Calu3 (cell line): Measurements from ENCODE around the gene PIR. TPM values are rescaled to one million over a fixed set of nuclear protein-coding genes. Genes with fewer than 3 reads are reported as not detected.
A peak's percentile ranks its signal among the peaks of the same experiment; 100 is the strongest.

ENCODE experiments used
- Bru-seq: library from RNA; stranded (reverse); fragments of 400-500 nt; gene quantifications from one replicate; lab custom pipeline; 2021; lab: Mats Ljungman, UMichigan
- BruChase-seq, 2 experiments: library from RNA; stranded (reverse); fragments of 400-500 nt; gene quantifications; one replicate each; lab custom pipeline; 2021; lab: Mats Ljungman, UMichigan
- BruUV-seq: library from RNA; stranded (reverse); fragments of 400-500 nt; replicated peaks from 2 replicates; lab custom pipeline; 2021; lab: Mats Ljungman, UMichigan
- CTCF ChIA-PET: fragments of 300-600 bp; sonication (Branson Sonifier 250); formaldehyde crosslinking; loops from one replicate; lab custom pipeline; 2022; ENCODE audit warnings: antibody characterized with exemption; lab: Charles Lee
- DNase-seq: peaks from one replicate; pipeline ENCODE4 v3.0.0; 2022
- H3K27ac Mint-ChIP-seq: one replicate; pipeline ENCODE4 v1.8.0; 2022; ENCODE audit warnings: mixed read lengths; ENCODE audit not compliant: unreplicated experiment
- H3K27me3 Mint-ChIP-seq: one replicate; pipeline ENCODE4 v1.8.0; 2022; ENCODE audit warnings: mixed read lengths; ENCODE audit not compliant: unreplicated experiment
- H3K36me3 Mint-ChIP-seq: one replicate; pipeline ENCODE4 v1.8.0; 2022; ENCODE audit warnings: mild to moderate bottlenecking, moderate library complexity, mixed read lengths; ENCODE audit not compliant: insufficient read depth, unreplicated experiment
- H3K4me1 Mint-ChIP-seq: one replicate; pipeline ENCODE4 v1.8.0; 2022; ENCODE audit warnings: mild to moderate bottlenecking, low read depth, mixed read lengths; ENCODE audit not compliant: unreplicated experiment
- H3K4me3 Mint-ChIP-seq: one replicate; pipeline ENCODE4 v1.8.0; 2022; ENCODE audit warnings: mild to moderate bottlenecking, low read depth, moderate library complexity, mixed read lengths; ENCODE audit not compliant: unreplicated experiment
- H3K9me3 Mint-ChIP-seq: one replicate; pipeline ENCODE4 v1.8.0; 2022; ENCODE audit warnings: low read depth, mixed read lengths; ENCODE audit not compliant: unreplicated experiment
- intact Hi-C: fragments of 100-400 bp; cut with micrococcal nuclease; formaldehyde crosslinking; loops from one replicate; pipeline ENCODE4 v1.10.0; 2022; ENCODE audit not compliant: unreplicated experiment
- long read RNA-seq: library from polyadenylated mRNA; stranded (forward); transcript quantifications from one replicate; pipeline ENCODE4 v2.0.0, GENCODE V29; 2022
- total RNA-seq: library from RNA; stranded (reverse); gene quantifications from 2 replicates; pipeline ENCODE4 v1.2.3, GENCODE V29; 2022
- TF ChIP-seq, protein P1 (sequence below): fragments of 200-600 bp; IDR thresholded peaks from one replicate; pipeline ENCODE4 v1.8.0; 2022; ENCODE audit warnings: antibody characterized with exemption; ENCODE audit not compliant: unreplicated experiment

Gene PIR
- 32.1 and 40.9 TPM in 2 replicates for total RNA-seq
- Bru-seq, nascent RNA = percentile 74 among the genes with signal in this experiment
- percentile 56 among the genes with signal in this experiment for BruChase-seq, experiment 1, labeled RNA remaining after a 6-hour chase
- percentile 55 among the genes with signal in this experiment for BruChase-seq, experiment 2, labeled RNA remaining after a 2-hour chase
- long read RNA-seq, transcript PIR-201 (10 exons, 1,282 nt) = major isoform, 37 of 59 reads
- long read RNA-seq, transcript PIR-202 (10 exons, 1,539 nt) = minor isoform, 8 of 59 reads
- long read RNA-seq, partial matches to known transcripts = 4 of 59 reads
- long read RNA-seq, other reads (novel, unspliced or antisense) = 10 of 59 reads

DNA sequence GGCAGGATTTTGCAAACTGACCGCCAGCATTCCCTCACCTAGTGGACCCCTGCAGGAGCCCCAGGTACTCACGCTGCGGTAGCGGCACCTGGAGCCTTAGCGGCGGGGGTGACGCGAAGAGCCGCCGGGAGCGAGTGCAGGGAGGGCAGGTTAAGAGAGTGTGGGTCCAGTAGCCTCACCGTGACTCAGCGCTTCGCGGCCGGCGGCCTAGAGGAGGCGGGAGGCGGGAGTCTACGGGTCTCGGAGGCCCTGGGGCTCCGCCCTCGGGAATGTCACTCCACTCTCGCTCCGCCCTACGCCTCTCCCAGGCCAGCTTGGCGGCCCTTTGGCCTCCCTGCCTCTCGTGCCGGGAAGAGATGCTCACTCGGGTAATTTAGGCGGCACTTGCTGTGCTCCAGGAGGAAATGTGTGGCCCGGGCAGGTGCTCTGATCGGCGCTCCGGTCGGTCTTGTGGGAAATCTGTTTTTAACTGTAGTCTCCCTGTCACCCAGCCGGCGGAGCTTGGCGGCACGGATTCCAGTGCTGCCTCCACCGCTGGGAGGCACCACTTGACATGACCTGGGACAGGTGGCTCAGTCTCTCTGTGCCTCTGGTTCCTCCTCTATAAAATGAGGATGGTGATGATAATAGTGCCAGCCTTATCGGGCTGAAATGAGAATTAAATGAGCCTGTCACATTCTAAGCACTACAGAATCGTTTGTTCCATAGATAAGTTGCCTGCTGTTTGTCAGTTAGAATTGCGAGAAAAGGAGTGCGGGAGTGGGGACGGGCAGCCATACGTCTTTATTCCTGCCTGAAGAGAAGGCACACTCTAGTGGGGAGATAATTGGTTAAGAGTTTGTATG, at the start of gene PIR:
TSS of gene PIR (minus strand) at position 216 of the 845 bp plus-strand sequence. CDS start 2,076 bp downstream, outside the sequence.
- TSS peak; percentile 87 for BruUV-seq
- intact Hi-C loops = loop anchor here (1.0 to 10.0 kb wide), 3 partner anchors 21 to 171 kb away; partner anchors contain the start of gene CLTRN
- H3K27ac Mint-ChIP-seq = peak within 1 kb of the TSS; percentile 46
- no peaks in the 10 kb centered on the region for H3K27me3 Mint-ChIP-seq
- peaks cover 9% of the 10 kb centered on the region for H3K36me3 Mint-ChIP-seq
- peak; percentile 92 for DNase-seq
- H3K4me3 Mint-ChIP-seq = peak within 1 kb of the TSS; percentile 85
- H3K4me1 Mint-ChIP-seq = peaks cover 22% of the 10 kb centered on the region
- TF ChIP-seq, protein P1, sequence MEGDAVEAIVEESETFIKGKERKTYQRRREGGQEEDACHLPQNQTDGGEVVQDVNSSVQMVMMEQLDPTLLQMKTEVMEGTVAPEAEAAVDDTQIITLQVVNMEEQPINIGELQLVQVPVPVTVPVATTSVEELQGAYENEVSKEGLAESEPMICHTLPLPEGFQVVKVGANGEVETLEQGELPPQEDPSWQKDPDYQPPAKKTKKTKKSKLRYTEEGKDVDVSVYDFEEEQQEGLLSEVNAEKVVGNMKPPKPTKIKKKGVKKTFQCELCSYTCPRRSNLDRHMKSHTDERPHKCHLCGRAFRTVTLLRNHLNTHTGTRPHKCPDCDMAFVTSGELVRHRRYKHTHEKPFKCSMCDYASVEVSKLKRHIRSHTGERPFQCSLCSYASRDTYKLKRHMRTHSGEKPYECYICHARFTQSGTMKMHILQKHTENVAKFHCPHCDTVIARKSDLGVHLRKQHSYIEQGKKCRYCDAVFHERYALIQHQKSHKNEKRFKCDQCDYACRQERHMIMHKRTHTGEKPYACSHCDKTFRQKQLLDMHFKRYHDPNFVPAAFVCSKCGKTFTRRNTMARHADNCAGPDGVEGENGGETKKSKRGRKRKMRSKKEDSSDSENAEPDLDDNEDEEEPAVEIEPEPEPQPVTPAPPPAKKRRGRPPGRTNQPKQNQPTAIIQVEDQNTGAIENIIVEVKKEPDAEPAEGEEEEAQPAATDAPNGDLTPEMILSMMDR = no peak
- CTCF ChIA-PET = interaction anchor here (0.6 to 1.8 kb wide), 7 partner anchors 17 to 223 kb away, joined by 3 to 11 read pairs (median 3); partner anchors contain the start of gene ASB9
- no peaks in the 10 kb centered on the region for H3K9me3 Mint-ChIP-seq

DNA sequence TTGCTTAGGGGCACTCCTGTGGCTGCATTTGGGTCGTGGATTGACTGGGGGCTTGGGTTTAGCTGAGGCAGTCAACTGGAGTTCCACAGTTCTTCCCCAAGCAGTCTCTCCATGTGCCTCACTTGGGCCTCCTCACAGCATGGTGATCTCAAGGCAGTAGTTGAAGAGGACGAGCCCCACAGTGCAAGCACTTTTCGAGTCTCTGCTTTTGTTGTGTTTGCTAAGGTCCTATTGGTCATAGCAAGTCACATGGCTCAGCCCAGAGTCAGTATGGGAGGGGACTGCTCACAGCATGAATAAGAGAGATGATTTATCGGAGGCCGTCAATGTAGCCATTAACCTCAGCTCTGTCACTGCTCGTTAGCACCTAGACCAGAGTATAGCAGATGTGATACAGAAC, 37.2 kb upstream of the PIR start:
- Mint-ChIP-seq H3K27ac (peak overlapping the region; percentile 79), H3K9me3 (no peaks in the 10 kb centered on the region), H3K27me3 (no peaks in the 10 kb centered on the region), H3K4me1 (peaks cover 36% of the 10 kb centered on the region), H3K36me3 (no peaks in the 10 kb centered on the region), H3K4me3 (peak overlapping the region; percentile 47)
- TF ChIP-seq, protein P1 = no peak
- intact Hi-C loops = no loop called here
- CTCF ChIA-PET = no interaction called here
- no TSS peak for BruUV-seq
- DNase-seq = peak; percentile 52

DNA sequence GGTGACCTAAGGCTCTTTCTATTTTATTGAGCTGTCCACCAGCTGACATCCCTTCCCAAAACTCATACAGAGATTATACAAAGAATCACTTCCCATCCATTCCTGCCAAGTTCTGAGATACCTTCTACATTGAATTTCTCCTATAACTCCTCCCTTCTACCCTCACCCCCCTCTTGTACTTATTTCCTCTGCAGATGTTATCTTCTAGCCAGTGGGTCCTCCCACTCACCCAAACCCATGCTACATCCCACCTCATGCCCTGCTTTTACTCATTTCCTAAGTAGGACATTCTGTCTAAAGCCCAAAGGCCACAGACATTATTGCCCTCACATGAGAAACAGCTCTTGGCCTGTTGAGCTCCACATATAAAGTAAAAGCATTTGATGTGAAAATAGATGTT, 36.0 kb upstream of the PIR start:
- intact Hi-C loops = no loop called here
- no TSS peak for BruUV-seq
- no peak overlapping the region for H3K27ac Mint-ChIP-seq
- H3K4me1 Mint-ChIP-seq = peaks cover 41% of the 10 kb centered on the region
- no peaks in the 10 kb centered on the region for H3K36me3 Mint-ChIP-seq
- no peak overlapping the region for H3K4me3 Mint-ChIP-seq
- no peaks in the 10 kb centered on the region for H3K9me3 Mint-ChIP-seq
- CTCF ChIA-PET = interaction anchor here (0.9 kb wide), 1 partner anchor 10 kb away, joined by 4 read pairs; no protein-coding TSS in a partner anchor
- DNase-seq = no peak
- TF ChIP-seq, protein P1 = no peak
- H3K27me3 Mint-ChIP-seq = no peaks in the 10 kb centered on the region

DNA sequence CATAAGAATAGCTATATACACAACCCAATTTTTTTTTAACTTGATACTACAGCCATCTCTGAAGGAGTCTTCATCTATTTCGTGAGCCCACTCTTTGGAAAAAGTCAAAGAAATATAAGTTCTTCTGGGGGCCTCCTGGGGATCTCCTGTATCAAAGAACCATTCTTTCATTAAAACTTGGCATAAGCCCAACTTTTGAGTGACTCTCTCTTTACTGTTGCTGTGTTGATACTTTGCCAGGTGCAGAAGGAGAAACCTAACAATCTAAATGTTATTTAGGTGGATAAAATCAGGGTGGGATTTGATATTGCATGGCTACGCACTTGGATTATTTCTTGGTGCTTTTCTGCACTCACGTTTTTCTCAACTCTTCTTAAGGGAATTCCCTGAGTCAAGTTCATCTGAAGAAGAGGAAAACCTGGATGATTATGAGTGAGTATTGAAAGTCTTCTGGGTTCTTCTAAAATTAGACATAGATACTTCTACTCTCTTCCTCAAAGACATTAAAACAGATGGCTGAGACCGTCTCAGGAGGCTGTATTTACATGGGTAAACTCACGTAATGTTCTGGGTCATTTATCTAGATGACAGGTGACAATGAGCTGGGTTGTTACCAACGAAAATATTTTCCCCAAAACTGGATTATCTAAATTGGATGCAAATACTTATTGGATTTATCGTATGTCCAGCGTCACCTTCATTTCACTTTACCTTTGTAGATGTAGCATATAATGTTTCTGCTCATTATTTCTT, 32.7 kb upstream of the PIR start:
- Mint-ChIP-seq H3K27me3 (no peaks in the 10 kb centered on the region), H3K4me1 (peaks cover 46% of the 10 kb centered on the region), H3K4me3 (no peak overlapping the region), H3K27ac (no peak overlapping the region), H3K9me3 (no peaks in the 10 kb centered on the region), H3K36me3 (no peaks in the 10 kb centered on the region)
- intact Hi-C loops = no loop called here
- BruUV-seq = no TSS peak
- TF ChIP-seq, protein P1 = no peak
- no peak for DNase-seq
- CTCF ChIA-PET = no interaction called here
